CD14-positive monocyte (primary cell): Measurements from ENCODE around the gene SERPINB11. TPM values are rescaled to one million over a fixed set of nuclear protein-coding genes. Genes with fewer than 3 reads are reported as not detected.

Source experiments
- DNase-seq, 3 donors: peaks; one replicate each; pipeline ENCODE4 v3.0.0-alpha.2; 2011 to 2022
- H2AFZ ChIP-seq: 2 replicates; pipeline ENCODE4 v1.6.0; 2012; ENCODE audit warnings: mild to moderate bottlenecking, low read depth, low read length, inconsistent platforms; ENCODE audit not compliant: insufficient read depth, poor library complexity, severe bottlenecking
- H3K27ac ChIP-seq, 2 donors: 1 replicate in 1 of 2; 2 replicates in 1 of 2; pipeline ENCODE4 v1.5.1; 2012 to 2013; ENCODE audit warnings: low read length in 2 of 2, control low read depth in 1 of 2, inconsistent platforms in 1 of 2, low read depth in 1 of 2, mild to moderate bottlenecking in 1 of 2
- H3K27me3 ChIP-seq, 2 donors: one replicate each; pipeline versions ENCODE4 v1.6.0 to v1.6.1; 2011 to 2013; ENCODE audit warnings: low read length in 2 of 2; ENCODE audit not compliant: control insufficient read depth in 2 of 2, insufficient read depth in 2 of 2
- H3K36me3 ChIP-seq, 2 donors: replicated peaks in 1 of 2; 1 replicate in 1 of 2; 2 replicates in 1 of 2; pipeline versions ENCODE4 v1.5.1 to v1.6.1; 2012 to 2013; ENCODE audit warnings: low read length in 2 of 2, control low read depth in 1 of 2, inconsistent platforms in 1 of 2, mild to moderate bottlenecking in 1 of 2; ENCODE audit not compliant: insufficient read depth in 2 of 2, control insufficient read depth in 1 of 2
- H3K4me1 ChIP-seq, 2 donors: 1 replicate in 1 of 2; 2 replicates in 1 of 2; pipeline versions ENCODE4 v1.5.1 to v1.6.1; 2012 to 2013; ENCODE audit warnings: low read length in 2 of 2, control low read depth in 1 of 2, inconsistent platforms in 1 of 2, mild to moderate bottlenecking in 1 of 2, moderate library complexity in 1 of 2; ENCODE audit not compliant: insufficient read depth in 2 of 2, control insufficient read depth in 1 of 2
- H3K4me2 ChIP-seq: replicated peaks from 2 replicates; pipeline ENCODE3; 2012; ENCODE audit warnings: low read length, moderate library complexity, mild to moderate bottlenecking; ENCODE audit not compliant: poor library complexity, severe bottlenecking; ENCODE audit errors: extremely low read depth
- H3K4me3 ChIP-seq, 3 experiments: fragments of 200-600 bp in 1 of 3; sonication (generic) in 1 of 3; replicated peaks in 1 of 3; 1 replicate in 2 of 3; 2 replicates in 1 of 3; pipeline ENCODE4 v1.5.1; 2011 to 2013; ENCODE audit warnings: low read length in 3 of 3, mild to moderate bottlenecking in 3 of 3, control low read depth in 2 of 3, low read depth in 2 of 3, inconsistent platforms in 1 of 3, moderate library complexity in 1 of 3
- H3K79me2 ChIP-seq: 2 replicates; pipeline ENCODE4 v1.6.0; 2012; ENCODE audit warnings: mild to moderate bottlenecking, control low read depth, inconsistent platforms, low read length, moderate library complexity; ENCODE audit not compliant: insufficient read depth
- H3K9ac ChIP-seq: 2 replicates; pipeline ENCODE4 v1.6.0; 2017; ENCODE audit warnings: low read length, mild to moderate bottlenecking; ENCODE audit not compliant: insufficient read depth, poor library complexity, severe bottlenecking
- H3K9me3 ChIP-seq, 2 donors: replicated peaks in 1 of 2; 1 replicate in 1 of 2; 2 replicates in 1 of 2; pipeline versions ENCODE4 v1.5.1 to v1.6.1; 2012 to 2013; ENCODE audit warnings: low read length in 2 of 2, control low read depth in 1 of 2; ENCODE audit not compliant: control insufficient read depth in 1 of 2, insufficient read depth in 1 of 2
- H4K20me1 ChIP-seq: 2 replicates; pipeline ENCODE4 v1.6.0; 2012; ENCODE audit warnings: mild to moderate bottlenecking, low read length, control low read depth, moderate library complexity; ENCODE audit not compliant: insufficient read depth
- H3K27ac Mint-ChIP-seq, 7 donors: one replicate each; pipeline ENCODE4 v1.8.0; 2020; ENCODE audit warnings: mild to moderate bottlenecking in 7 of 7, mixed read lengths in 7 of 7, moderate library complexity in 6 of 7, inconsistent platforms in 2 of 7
- H3K27me3 Mint-ChIP-seq, 3 donors: one replicate each; pipeline ENCODE4 v1.8.0; 2021 to 2022; ENCODE audit warnings: low read depth in 3 of 3, mild to moderate bottlenecking in 3 of 3, mixed read lengths in 3 of 3, moderate library complexity in 3 of 3, inconsistent platforms in 1 of 3
- H3K36me3 Mint-ChIP-seq, 2 donors: one replicate each; pipeline ENCODE4 v1.8.0; 2020; ENCODE audit warnings: mixed read lengths in 2 of 2, inconsistent platforms in 1 of 2, mild to moderate bottlenecking in 1 of 2
- H3K4me1 Mint-ChIP-seq: one replicate; pipeline ENCODE4 v1.8.0; 2020; ENCODE audit warnings: mild to moderate bottlenecking, mixed read lengths
- H3K4me3 Mint-ChIP-seq, 2 donors: one replicate each; pipeline ENCODE4 v1.8.0; 2020; ENCODE audit warnings: mild to moderate bottlenecking in 2 of 2, mixed read lengths in 2 of 2, moderate library complexity in 1 of 2
- H3K9me3 Mint-ChIP-seq, 7 donors: one replicate each; pipeline ENCODE4 v1.8.0; 2020 to 2022; ENCODE audit warnings: mixed read lengths in 7 of 7, mild to moderate bottlenecking in 6 of 7, moderate library complexity in 6 of 7, inconsistent platforms in 2 of 7
- WGBS: methylation state at CpG from one replicate; pipeline ENCODE4 v1.1.5; 2013; ENCODE audit warnings: missing lambda C conversion rate; ENCODE audit not compliant: insufficient coverage; 5-methylcytosine and 5-hydroxymethylcytosine counted together
- intact Hi-C, 2 donors: fragments of 100-400 bp; cut with micrococcal nuclease; formaldehyde crosslinking; loops; one replicate each; pipeline versions ENCODE4 v1.15.0 to v1.15.1; 2023
- polyA plus RNA-seq, 3 donors: library from polyadenylated mRNA; depleted of rRNA in 1 of 3; unstranded in 2 of 3; stranded (reverse) in 1 of 3; fragments of 300-500 nt in 2 of 3; fragments of >200 nt in 1 of 3; fragmentation: Illumina TruSeq in 2 of 3; gene quantifications; 1 replicate in 2 of 3; 2 replicates in 1 of 3; pipeline ENCODE4 v1.2.3, GENCODE V29; 2012 to 2021
- TF ChIP-seq, protein P1 (sequence below): fragments of 200-600 bp; IDR thresholded peaks from one replicate; pipeline ENCODE4 v1.8.0; 2022; ENCODE audit warnings: antibody characterized with exemption, mild to moderate bottlenecking

SERPINB11 gene
- polyA plus RNA-seq, 3 donors, result not detected

GRCh38 chr18:63701952-63702351 lies 808 bp upstream of the SERPINB11 start:
- Histone ChIP-seq H3K9ac (no peak overlapping the region), H2AFZ (no peak overlapping the region), H3K27ac (no peak overlapping the region), H3K4me3 (no peak overlapping the region), H3K36me3 (no peaks in the 10 kb centered on the region), H3K4me2 (no peak overlapping the region), H3K79me2 (no peaks in the 10 kb centered on the region), H4K20me1 (no peaks in the 10 kb centered on the region), H3K4me1 (no peaks in the 10 kb centered on the region), H3K9me3 (no peaks in the 10 kb centered on the region), H3K27me3 (no peaks in the 10 kb centered on the region)
- H3K4me3 Mint-ChIP-seq, result no peak overlapping the region
- TF ChIP-seq, protein P1, sequence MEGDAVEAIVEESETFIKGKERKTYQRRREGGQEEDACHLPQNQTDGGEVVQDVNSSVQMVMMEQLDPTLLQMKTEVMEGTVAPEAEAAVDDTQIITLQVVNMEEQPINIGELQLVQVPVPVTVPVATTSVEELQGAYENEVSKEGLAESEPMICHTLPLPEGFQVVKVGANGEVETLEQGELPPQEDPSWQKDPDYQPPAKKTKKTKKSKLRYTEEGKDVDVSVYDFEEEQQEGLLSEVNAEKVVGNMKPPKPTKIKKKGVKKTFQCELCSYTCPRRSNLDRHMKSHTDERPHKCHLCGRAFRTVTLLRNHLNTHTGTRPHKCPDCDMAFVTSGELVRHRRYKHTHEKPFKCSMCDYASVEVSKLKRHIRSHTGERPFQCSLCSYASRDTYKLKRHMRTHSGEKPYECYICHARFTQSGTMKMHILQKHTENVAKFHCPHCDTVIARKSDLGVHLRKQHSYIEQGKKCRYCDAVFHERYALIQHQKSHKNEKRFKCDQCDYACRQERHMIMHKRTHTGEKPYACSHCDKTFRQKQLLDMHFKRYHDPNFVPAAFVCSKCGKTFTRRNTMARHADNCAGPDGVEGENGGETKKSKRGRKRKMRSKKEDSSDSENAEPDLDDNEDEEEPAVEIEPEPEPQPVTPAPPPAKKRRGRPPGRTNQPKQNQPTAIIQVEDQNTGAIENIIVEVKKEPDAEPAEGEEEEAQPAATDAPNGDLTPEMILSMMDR, result no peak
- peaks cover 0 to 5% (median 3%) of the 10 kb centered on the region in 7 donors for H3K9me3 Mint-ChIP-seq
- intact Hi-C loops, result no loop called here
- peaks cover 3 to 16% (median 6%) of the 10 kb centered on the region in 3 donors for H3K27me3 Mint-ChIP-seq
- no CpG with 5 or more reads among the region's 5 CpGs for WGBS
- no peaks in the 10 kb centered on the region for H3K4me1 Mint-ChIP-seq
- no peak for DNase-seq
- no peak overlapping the region for H3K27ac Mint-ChIP-seq
- H3K36me3 Mint-ChIP-seq, result no peaks in the 10 kb centered on the region

DNA sequence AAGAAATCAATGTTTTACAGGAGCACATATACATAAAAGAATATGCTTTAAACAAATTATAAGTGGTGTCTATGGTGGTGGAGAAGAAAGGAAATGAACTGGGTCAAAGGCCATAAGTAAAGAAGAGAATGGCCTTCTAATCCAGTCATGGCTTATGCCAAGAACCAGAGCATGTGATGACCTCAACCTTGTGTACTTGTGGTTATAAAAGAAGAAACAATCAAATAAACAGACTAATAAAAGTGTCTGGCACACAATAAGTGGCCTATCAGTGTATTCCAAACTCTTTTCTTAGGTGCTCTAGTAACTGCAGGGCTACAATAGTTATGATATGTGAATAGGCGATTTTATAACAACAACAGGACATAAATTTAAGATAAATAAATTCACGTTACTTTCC lies 2.6 kb downstream of the SERPINB11 start:
- H3K27ac ChIP-seq, result no peak overlapping the region
- H3K4me3 ChIP-seq, result no peak overlapping the region
- TF ChIP-seq, protein P1, result no peak
- DNase-seq, result no peak
- H3K4me3 Mint-ChIP-seq, result no peak overlapping the region
- peaks cover 0 to 15% (median 6%) of the 10 kb centered on the region in 3 donors for H3K27me3 Mint-ChIP-seq
- H2AFZ ChIP-seq, result no peak overlapping the region
- H3K9ac ChIP-seq, result no peak overlapping the region
- intact Hi-C loops, result no loop called here
- WGBS, result no CpG with 5 or more reads among the region's 2 CpGs
- H3K36me3 ChIP-seq, result no peaks in the 10 kb centered on the region
- H4K20me1 ChIP-seq, result no peaks in the 10 kb centered on the region
- no peaks in the 10 kb centered on the region for H3K4me1 Mint-ChIP-seq
- no peak overlapping the region for H3K4me2 ChIP-seq
- no peaks in the 10 kb centered on the region for H3K27me3 ChIP-seq
- H3K4me1 ChIP-seq, result no peaks in the 10 kb centered on the region
- H3K9me3 Mint-ChIP-seq, result peaks cover 0 to 3% (median 0%) of the 10 kb centered on the region in 7 donors
- no peak overlapping the region for H3K27ac Mint-ChIP-seq
- H3K79me2 ChIP-seq, result no peaks in the 10 kb centered on the region
- no peaks in the 10 kb centered on the region for H3K36me3 Mint-ChIP-seq
- no peaks in the 10 kb centered on the region for H3K9me3 ChIP-seq
